HG03521 (cell line): ENCODE data around the gene MAEA.
"Not testable (repeated sequence)": the region's sequence is repeated elsewhere in the genome, so short reads cannot be mapped to it uniquely, and the experiment has no call there.

Source experiments
- ATAC-seq: cut with Tn5 transposase; IDR thresholded peaks from one replicate; pipeline ENCODE4 v1.9.1; 2021; ENCODE audit warnings: mild to moderate bottlenecking, moderate library complexity; ENCODE audit not compliant: unreplicated experiment

The MAEA gene

DNA sequence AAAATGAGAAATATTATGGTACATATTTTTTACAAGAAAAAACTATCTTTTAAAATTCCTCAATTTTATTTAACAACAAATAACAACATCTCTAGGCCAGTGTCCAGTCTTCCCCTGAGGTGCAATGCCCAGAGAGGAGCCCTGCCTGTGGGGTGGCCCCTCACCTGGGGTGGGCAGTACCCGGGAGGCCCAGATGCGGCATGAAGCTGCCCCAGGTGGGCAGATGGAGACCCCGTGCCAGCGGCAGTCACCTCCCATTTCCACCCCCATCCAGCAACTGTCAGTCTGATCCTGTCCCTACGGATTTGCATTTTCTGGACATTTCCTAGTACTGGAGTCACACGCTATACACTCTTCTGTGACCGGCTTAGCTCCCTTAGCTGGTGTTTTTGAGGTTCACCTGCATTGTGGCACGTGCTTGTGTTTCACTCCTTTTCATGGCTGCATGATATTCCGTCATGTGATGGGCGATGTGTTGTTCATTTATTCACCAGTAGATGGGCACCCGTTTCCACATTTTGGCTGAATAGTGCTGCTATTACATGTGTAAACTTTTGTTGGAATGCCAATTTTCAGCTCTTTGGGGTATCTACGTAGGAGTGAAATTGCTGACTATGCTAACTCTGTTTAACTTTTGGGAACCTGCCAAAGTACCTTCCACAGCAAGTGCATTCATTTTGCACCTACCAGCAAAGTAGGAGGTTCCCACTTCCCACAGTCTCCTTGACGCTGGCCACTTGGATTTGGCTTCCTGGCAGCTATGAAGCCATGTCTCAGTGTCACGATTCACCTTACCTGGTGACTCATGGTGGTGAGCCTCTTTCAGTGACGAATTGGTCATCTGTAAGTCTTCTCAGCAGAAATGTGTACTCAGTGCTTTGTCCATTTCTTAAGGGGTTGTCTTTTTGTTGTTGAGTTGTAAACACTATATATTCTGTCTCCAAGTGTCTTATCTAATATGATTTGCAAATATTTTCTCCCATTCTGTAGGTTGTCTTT is 11.7 kb upstream of the MAEA start:
- no peak for ATAC-seq

DNA sequence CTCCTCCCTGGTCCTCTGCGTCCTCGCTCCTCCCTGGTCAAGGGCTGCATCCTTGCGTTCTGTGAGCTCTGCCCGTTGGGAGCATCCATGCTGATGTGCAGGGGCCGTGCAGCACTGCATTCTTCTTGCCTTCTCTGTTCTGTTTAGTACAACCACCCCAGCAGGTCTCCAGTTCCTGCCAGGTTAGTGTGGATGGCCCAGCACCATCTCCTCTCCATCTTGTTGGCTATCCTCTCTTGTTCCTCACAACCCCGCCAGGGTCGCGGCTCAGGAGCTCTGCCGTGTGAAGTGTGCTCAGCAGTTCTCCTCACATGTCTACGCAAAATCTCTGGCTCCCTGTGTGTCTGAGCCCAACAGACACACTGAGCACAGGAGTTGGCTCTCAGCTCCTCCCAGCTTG is 10.4 kb upstream of the MAEA start:
- ATAC-seq, result no peak

DNA sequence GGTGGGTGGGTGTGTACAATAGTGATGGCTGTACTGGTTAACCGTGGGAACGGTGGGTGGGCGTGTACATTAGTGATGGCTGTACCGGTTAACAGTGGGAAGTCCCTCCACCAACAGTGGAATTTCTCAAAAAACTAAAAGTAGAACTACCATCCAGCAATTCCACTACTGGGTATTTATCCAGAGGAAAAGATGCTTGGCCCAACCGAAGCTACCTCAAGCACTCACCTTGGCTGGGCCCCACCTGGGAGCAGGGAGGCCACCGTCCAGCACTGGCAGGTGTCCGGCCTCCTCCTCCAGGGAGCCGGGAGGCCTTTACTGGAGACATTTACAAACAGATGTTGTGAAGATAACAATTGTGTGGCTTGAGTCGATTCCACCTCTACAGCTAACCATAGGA is 6.0 kb upstream of the MAEA start:
- ATAC-seq, result no peak

DNA sequence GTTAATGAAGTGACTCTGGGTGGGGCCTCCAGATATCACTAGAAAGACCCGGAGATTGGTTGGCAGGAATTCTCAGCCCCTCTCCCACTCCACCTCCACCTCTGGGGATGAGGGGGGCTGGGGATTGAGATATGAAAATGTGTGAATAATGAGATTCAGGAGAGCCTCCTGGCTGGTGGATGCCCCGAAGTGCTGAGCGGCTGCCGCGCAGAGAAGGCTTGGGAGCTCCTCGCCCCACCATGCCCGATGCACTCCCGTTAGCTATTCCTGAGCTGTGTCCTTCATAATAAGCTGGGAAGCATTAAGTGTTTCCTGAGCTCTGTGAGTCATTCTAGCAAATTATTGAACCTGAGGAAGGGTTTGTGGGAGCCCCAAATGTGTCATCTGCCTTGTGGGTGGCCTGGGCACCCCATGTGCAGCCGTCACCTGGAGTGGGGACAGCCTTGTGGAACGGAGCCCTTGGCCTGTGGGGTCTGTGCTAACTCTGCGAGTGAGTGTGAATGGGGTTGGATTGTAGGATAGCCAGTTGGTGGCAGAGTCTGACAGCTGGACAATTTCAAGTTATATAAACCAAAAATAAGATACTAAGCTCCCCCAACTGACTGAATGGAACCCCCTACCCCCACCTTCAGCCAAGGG is 4.4 kb upstream of the MAEA start:
- ATAC-seq, result no peak

DNA sequence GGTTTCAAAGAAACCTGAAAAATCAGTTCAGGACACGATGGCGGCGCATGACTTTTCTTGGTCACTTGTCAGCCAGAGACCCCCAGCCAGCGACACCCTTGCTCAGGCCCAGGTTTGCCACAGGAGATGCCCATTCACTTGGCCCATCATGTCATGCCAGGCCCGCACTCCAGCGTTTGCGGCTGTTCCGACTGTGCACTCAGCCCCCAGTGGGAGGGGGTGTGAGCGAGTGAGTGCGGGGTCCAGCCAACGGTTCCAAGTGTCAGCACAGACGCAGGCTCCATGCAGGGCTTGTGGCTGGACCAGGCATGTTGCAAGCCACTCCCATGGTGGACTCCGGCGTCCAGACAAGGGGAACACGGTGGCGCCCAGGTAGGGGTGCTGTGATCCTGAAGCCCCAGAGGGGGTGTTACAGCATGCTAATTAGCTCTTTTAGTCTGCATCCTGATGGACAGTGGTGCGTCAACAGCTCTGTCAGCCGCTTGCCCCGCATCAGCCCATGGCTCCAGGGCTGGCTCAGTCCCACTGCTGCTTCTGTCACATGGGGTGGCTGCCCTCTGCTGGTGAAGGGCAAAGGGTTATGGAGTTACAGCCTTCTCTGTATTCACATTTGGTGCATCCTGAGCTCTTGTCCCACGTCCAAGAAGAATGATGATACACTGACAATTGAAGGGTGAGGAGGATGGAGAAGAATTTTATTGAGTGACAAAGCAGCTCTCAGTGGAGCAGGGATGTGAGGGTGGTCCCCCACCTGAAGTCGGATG is 3.7 kb upstream of the MAEA start:
- ATAC-seq, result no peak

DNA sequence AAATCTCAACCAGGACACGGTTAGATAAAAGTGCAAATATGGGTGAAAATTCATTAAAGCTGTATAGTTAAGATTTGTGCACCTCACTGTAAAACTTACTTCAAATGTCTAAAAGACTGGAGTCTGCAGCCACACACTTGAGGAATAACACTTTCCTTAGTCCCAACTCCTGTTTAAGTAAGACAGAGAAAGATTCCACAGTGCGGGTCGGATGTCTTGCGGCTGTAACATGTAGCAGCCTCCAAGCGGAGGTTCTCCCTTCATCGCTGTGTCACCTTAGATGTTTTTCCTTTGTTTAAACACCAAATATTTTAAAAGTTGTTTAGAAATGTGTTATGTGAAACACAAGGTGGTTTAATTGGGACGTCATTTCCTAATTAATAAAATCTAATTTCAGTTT is 905 bp upstream of the MAEA start:
- no peak for ATAC-seq

DNA sequence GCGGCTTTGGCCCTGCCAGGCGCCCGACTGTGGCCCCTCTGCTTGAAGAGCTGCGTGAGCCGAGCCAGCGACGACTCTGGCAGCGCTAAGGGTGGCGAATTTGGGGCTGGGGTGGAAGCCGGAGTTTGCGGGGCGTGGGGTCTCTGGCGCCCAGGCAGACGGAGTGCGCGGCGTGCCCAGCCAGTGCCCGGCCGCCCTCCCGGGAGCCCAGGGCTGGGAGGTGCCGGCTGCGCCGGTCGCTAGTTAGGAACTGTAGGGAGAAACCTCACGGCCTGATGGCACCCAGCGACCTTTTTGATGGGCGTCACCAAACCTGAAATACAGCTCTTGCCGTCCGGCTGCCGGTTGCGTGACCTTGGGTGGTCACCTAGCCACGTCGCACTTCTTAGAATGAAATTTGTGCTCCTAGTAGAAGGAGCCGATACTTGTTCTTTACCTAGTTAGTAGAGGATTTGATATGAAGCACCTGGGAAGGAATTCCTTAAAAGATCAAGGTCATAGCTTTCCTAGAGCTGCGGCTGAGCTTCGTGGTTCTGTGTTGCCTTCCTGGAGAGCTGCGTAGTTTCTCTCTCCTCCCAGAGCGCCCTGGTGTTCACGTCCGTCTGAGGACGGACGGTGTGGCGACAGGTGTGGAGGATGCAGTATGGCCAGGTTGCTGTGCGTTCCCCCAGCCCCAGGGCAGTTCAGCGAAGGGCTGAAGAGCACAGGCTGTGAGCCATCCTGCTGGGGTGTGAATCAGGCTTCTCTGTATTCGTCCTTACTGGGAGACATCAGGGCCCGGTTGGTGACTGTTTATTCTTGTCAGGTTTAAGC is 680 bp downstream of the MAEA start:
- no peak for ATAC-seq

DNA sequence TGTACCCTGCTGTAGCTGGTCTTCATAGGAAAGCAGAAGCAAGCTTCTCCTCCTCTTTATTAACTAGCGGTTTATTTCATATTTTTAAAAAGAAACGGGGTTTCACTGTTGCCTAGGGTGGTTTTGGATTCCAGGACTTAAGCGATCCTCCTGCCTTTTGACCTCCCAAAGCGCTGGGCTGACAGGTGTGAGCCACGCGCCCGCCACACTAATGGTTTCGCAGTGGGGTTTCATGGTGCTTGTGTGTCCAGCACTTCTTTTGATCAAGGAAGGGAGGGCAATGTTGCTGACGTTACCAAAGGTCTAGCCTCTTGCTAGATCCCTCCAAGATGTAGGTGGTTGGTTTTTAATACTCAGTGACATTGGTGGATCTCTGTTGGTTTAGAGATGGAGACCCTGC is 1.4 kb downstream of the MAEA start:
- no peak for ATAC-seq

DNA sequence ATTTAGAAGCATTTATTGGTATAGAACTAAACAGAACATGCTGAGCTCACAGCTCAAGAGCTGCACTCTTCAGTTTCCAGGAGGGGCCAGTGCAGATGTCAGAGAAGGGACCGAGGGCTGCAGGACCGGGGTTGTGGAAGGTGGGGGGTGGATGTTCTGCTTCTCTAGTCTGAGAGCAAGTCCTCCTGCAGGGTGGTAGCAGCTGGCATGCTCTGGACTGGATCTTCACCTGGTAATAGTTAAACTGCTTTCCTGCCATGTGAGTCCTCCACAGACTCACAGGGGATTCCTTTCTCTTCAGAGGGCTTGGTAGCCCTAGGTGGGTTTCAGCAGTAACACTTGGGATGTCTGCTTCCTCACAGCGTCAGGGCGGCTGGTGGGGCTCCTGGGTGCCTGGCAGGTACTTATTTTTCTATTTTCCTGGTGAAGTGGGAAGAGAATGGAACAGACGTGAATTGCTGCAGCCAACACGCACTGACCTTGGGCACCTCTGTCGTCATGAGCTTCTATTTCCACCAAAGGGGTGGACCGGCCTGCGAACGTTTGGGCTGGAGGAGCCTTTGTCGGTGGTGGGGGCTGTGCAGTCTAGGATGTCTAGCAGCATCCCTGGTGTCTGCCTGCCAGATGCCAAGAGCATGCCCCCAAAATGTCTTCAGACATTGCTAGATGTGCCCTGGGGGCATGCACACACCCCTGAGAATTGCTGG is 2.5 kb downstream of the MAEA start:
- no peak for ATAC-seq

DNA sequence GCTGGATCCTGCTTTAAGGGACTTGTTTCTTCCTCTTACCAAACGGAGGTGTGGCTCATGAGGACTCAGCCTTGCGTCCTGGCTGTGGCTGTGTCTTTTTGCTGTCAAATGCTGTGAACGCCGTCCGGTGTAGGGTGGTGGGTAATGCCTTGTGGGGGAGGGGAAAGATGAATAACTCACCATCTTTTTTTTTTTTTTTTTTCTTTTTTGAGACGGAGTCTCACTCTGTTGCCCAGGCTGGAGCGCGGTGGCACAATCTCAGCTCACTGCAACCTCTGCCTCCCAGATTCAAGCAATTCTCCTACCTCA is 3.0 kb downstream of the MAEA start:
- not testable (repeated sequence) for ATAC-seq

DNA sequence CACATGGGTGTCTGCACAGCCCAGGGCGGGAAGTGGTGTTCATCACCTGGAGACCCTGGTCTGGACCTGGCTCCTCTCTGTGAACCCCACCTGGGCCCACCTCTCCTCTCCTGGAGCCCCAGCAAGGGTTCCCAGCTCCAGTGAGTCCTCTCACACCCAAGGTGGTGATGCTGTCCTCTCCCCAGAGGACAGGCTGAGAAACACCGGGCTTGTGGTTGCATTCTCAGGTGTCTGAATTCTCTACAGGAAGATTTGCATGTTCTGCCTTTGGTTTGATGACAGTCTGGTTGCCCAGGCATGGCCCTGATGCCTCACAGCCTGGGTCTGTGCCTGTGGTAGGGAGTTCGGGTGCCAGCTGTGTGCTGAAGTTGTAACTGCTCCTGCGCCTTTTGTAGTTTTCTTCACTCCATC is 3.8 kb downstream of the MAEA start:
- no peak for ATAC-seq

DNA sequence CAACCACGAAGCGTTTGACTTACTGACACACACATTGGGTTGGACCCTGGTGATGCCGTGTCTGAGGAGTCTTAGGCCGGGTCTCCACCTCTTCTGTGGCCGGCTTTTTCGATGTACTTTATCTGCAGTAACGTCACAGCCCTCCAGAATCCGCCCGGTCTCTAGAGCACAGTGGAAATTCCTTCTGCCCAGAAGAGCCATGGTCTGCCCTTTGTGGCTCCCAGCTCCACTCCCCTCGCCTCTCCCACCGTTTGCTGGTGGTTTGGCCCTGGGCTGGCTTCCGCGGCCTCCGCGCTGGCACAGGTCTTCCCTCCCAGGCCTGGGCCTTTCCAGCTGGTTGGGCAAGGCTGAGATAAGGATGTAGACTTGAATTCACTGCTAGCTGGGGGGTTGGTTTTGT is 4.3 kb downstream of the MAEA start:
- no peak for ATAC-seq

DNA sequence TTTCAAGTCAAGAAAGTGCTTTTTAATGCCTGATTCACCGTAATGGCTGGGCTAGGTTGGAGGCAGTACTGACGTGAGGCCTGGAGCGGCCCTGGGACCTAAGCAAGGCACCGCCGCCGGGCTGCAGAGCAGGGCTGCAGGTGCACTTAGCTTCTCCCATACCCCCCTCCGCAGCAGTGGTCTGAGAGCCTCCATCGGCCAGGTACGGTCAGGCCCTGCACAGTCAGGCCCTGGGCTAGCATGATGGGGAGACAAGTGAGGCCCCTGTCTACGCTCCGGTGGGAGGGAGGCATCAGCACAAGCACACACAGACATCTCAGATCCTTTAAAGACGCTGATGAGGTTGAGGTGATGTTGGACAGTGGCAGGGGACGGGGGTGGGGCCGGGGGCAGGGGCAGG is 4.7 kb downstream of the MAEA start:
- ATAC-seq, result no peak

DNA sequence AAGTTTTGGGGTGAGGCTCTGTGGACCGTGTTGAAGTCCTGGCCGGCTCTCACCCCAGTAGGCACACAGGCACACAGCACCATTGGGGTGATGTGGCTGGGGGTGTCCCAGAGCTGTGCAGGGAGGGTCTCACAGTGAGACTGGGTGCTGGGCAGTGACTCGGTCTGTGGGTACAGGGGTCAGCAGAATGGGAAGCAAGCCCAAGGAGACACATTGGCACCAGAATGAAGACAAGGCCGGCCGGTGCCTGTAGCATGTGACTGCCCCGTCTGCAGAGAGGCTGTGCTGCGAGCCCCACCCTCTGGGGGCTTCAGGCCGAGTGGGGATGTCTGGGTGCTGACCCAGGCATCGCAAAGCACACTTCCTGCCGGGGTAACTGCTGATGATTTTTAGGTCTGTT is 5.2 kb downstream of the MAEA start:
- ATAC-seq, result no peak

DNA sequence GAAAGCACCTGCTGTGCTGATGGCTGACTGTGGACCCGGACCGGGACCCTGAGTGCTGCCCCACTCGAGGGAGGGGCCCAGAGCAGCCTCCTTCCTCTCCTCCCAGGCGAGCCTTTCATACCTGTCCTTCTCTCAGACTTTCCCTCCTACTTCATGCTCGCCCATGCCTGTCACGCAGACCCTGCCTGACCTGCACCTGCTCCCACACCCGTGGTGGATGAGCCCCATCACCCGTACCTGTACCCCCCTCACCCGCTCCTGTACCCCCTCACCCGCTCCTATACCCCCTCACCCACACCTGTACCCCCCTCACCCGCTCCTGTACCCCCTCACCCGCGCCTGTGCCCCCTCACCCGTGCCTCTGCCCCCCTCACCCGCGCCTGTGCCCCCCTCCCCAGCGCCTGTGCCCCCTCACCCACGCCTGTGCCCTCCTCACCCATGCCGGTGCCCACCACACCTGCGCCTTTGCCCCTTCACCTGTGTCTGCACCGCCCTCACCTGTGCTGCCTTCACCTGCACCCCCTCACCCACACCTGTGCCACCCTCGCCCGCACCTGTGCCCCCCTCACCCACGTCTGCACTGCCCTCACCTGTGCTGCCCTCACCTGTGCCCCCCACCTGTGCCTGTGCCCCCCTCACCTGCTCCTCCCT is 5.8 kb downstream of the MAEA start:
- ATAC-seq, result no peak

DNA sequence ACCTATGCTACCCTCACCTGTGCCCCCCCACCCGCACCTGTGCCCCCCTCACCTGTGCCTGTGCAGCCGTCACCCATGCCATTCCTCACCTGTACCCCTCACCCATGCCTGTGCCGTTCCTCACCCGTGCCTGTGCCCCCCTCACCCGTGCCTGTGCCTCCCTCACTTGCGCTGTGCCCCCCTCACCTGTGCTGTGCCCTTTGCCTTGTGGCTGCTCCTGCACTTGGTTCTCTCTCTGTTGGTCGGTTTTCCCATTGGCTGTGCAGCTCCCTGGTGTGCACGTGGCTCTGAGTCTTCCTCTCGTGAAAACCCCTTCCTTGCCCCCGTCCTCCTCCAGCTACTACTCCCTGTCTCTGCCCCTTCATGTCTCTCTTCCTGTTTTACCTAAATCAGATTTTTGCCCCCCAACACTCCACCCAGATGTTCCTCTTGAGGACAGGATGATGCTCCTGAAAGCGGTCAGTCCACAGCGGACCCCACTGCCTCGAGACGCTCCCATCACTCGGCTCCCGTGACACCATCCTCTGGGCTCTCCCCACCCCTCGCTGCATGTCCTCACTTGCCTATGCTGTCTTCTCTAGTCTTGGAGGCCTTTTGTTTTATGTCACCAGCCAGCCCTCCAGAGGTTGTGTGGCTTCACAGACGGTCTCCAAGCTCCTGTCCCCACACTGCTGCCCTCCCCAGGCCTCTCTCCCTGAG is 6.8 kb downstream of the MAEA start:
- ATAC-seq, result no peak

DNA sequence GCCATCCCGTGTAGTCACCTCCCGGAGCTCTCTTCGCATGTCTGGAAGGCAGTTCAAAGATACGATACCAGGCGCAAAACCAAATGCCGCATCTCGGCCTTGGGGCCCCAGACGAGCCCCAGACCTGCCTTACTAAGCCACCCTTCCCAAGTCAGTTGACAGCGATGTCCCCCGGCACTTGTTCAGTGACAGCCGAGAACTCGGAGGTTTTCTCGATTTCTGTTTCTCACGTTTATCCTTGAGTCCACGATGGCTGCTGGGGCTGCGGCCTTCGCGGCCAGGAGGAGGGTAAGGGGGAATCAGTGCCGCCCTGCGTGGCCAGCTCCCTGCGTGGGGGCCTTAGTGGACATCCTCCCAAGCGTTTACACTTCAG is 7.3 kb downstream of the MAEA start:
- ATAC-seq, result no peak

DNA sequence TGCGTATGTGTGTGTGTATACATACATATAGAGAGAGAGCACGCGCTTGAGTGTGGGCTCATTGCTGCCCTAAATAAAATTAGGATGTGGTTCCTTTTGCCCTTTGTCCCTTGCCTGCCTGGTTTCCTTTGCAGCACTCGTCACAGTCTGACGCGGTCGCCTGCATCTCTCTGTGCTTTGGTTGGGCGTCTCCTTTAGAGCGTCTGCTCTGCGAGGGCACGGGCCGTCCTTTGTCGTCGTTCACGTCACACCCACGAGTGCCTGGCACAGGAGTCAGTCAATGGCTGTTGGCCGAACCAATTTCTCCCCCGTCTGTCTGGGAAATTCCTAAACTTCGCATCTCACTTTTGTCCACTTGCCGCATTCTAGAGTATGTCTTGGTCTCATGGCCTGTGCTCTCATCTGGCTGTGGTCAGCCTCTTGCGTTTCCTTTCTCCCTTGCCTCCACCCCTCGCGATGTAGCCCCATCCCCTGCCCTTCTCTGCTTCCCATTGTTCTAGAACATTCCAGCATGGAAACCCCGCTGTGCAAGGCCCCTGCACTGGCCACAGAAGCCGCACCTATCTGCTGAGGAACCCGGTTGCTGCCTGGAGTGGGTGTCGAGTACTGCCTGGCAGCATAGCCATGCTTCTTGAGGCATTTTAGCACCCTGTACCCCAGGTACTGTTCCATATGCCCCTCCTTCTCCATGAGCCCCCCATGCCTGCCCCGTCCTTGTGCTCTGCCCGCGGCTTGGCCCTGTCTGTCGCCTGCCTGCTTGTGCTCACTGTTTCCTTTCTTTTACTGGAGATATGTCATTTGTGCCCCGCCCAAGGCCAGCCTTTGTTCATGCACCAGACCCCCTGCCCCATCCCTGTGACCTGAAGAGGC is 8.0 kb downstream of the MAEA start:
- no peak for ATAC-seq
